ENCODE results near the gene DDX51. TPM values are rescaled to one million over a fixed set of nuclear protein-coding genes. Genes with fewer than 3 reads are reported as not detected.
"Not testable (repeated sequence)": the region's sequence is repeated elsewhere in the genome, so short reads cannot be mapped to it uniquely, and the experiment has no call there.

Gene DDX51
- polyA plus RNA-seq, 3 donors = 10.9 to 12.8 (median 11.7) TPM

DNA sequence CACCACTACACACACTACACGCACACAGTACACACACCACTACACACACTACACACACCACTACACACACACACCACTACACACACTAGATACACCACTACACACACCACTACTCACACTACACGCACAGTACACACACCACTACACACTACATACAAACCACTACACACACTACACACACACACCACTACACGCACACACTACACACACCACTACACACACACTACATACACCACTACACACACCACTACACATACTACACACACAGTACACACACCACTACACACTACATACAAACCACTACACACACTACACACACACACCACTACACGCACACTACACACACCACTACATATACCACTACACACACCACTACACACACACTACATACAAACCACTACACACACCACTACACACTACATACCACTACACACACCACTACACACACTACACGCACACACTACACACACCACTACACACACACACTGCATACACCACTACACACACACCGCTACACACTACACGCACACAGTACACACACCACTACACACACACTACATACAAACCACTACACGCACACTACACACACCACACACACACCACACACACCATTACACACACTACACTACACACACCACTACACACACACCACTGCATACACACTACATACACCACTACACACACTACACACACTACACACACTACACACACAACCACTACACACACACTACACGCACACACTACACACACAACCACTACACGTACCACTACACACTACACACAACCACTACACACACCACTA, 11.9 kb upstream of the DDX51 start:
- DNase-seq (ENCODE audit: low read depth in 3 of 3, low spot score in 2 of 3) = no peak

DNA sequence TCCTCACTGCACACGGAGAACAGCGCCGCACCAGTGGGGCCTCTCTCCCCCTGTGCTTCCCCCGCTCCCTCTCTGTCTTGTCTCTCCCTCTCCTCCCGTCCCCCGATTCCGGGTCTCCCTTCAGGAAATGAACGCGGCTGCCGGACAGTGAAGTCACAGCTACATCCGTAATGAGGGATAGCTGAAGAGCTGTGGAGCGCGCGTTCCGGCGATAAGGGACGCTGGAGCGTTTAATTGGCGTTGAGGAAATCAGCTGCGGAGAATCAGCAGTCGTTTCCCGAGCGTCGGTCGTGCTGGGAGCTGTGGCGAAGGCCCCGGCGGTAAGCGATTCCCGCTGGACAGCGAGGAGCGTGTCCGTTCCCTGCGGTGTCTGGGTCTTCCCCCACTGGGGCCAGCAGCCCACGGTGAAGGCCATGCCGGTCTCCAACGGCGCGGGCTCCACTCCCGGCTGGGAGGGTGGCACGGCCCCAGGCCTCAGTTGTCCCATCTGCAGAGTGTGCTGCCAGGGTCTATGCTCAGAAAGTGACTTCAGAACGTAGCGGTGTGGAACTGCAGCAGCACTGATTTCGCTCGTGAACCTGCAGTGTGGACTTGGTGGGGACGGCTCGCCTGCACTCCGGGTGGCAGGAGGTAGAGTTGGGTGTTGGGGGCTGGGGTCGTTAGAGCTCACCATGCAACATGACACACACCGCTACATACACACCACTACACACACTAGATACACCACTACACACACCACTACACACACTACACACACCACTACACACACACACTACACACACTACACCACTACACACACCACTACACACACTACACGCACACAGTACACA, 11.0 kb upstream of the DDX51 start:
- no peak for DNase-seq (ENCODE audit: low read depth in 3 of 3, low spot score in 2 of 3)

DNA sequence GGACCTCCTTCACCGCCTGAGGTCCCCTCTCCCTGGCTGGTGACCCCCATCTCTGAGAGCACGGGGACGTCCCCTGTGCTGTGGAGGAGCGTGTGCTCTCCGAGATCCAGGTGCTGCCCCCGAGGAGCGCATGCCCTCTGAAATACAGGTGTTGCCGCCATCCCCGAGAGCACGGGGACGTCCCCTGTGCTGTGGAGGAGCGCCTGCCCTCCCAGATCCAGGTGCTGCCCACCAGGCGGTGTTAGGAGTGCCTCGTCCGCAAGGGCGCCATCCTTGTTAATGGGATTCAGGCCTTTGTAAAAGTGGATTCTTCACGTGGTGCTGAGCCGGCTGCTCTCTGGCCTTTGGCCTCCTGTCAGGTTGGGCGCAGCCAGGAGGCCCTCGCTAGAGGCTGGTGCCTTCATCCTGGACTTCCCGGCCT, 10.2 kb upstream of the DDX51 start:
- DNase-seq (ENCODE audit: low read depth in 3 of 3, low spot score in 2 of 3) = no peak

DNA sequence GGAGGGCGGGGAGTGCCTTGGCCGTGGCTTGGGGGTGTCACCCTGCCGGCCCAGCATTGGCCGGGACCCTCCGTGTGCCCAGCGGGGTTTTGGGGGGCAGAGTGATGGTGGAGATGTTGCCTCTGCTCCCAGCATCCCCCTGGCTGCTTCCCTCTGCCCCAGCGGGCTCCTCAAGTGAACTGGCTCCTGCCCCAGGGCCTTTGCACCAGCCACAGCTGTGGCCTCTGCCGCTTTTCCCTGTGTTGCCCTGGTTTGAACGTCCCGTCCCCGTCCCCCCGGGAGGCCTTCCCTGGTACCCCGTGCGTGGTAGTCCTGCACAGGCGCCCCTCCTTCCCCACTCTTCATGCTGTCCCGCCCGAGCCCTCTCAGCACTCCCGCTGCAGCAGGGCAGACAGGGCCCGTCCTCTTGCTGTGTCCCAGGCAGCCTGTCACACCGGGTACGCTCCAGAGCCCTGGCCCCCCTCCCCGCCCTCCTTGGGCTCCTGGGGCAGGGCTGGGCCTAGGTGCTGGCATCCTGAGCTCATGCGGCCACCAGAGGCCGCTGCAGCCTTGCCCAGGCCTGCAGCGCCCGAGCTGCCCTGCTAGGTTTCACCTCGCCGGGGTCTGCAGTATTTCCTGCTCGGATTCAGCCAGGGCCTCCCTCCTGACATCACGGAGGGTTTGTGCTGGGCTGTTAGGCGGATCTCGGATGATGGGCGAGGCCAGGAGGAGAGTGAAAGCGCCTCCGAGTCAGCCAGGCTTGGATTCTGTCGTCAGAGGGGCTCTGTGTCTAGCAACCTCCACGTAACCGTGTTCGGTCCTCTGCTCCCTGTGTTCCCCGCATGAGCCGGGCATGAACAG, 9.6 kb upstream of the DDX51 start:
- peak; percentile 78 to 84 (median 79) for DNase-seq (ENCODE audit: low read depth in 3 of 3, low spot score in 2 of 3)

DNA sequence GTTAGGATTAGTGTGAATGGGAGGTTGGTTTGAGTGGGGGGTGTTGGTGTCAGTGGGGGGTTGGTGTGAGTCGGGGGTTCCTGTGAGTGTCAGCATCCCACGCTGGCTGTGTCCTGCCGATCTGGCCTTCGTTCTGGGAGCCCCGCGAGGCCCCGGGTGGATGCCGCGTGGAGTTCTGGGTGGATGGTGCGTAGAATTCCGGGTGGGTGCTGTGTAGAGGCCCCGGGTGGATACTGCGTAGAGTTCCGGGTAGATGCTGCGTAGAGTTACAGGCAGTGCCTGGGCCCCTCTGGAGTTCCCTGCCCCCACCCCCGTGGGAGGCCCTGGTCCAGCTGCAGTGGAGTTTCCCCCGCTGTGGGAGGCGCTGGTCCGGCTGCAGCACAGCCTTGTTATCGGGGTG, 8.8 kb upstream of the DDX51 start:
- no peak for DNase-seq (ENCODE audit: low read depth in 3 of 3, low spot score in 2 of 3)

DNA sequence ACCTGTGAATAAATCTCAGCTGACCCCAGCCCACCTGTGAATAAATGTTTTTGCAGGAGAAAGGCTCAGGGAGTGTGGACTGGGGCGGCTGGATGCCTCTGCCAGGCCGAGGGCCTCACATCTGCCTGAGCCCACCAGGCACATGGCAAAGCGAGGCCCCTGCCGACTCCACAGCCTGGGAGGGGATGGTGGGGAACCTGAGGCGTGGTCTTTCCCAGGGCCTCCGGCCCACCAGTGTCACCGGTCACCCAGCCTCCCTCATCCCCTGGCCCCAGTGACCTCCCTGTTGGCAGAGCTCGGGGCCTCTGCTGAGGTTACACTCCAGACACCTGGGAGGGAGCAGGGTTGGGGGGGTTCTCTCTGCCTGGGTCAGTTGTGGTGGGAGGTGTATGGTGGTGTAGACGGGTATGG, 8.3 kb upstream of the DDX51 start:
- no peak for DNase-seq (ENCODE audit: low read depth in 3 of 3, low spot score in 2 of 3)

DNA sequence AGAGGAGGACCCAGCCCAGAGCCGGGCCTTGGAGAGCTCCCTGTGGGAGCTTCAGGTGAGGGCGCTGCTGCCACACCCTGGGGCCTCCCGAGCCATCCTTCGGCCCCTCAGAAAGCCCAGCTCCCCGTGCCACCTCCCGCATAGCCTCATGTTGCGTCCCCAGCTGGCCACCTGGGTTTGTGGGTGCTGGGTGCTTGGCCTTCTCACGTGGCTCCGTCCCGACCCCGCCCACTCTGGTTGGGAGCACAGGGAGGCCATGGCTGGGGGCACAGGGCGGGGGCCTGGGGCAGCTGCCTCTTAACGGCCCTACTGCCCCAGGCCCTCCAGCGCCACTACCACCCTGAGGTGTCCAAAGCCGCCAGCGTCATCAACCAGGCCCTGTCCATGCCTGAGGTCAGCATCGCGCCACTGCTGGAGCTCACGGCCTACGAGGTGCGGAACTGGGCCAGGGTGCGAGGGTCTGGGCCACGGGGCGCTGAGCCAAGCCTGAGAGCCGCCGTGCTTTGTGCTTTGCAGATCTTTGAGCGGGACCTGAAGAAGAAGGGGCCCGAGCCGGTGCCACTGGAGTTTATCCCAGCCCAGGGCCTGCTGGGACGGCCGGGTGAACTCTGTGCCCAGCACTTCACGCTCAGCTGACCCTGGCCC, 7.8 kb upstream of the DDX51 start:
- DNase-seq (ENCODE audit: low read depth in 3 of 3, low spot score in 2 of 3) = no peak

DNA sequence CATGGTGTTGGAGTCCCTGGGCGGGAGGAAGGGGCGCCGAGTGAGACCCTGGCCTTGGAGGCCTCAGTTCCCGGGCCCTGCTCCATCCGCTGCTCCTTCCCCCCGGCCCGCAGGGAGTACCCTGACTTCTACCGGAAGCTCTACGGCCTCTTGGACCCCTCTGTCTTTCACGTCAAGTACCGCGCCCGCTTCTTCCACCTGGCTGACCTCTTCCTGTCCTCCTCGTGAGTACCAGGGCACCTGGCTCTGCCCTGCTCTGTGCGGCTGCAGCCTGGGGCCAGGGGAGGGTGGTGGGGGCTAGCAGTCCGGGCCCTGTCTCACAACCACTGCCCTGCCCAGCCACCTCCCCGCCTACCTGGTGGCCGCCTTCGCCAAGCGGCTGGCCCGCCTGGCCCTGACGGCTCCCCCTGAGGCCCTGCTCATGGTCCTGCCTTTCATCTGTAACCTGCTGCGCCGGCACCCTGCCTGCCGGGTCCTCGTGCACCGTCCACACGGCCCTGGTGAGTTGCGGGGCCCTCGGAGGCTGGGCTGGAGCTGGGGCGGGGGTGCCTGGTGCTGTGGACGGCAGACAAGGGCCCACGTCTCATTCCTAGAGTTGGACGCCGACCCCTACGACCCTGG, 7.1 kb upstream of the DDX51 start:
- DNase-seq (ENCODE audit: low read depth in 3 of 3, low spot score in 2 of 3) = no peak

DNA sequence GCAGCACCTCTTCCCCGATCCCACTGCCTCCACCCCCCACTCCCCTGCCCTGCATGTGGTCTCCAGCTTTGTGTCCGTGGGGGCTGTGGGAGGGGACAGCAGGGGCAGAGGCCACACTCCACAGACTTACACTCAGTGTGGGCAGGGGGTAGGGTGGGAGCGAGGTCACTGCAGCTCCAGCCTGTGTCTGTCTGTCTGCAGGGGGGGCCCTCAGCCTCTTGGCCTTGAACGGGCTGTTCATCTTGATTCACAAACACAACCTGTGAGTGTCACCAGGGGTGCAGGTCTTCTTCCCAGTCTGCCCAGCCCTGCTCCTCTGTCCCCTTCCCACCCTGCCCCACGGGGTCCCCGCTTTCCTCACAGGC, 6.6 kb upstream of the DDX51 start:
- no peak for DNase-seq (ENCODE audit: low read depth in 3 of 3, low spot score in 2 of 3)

DNA sequence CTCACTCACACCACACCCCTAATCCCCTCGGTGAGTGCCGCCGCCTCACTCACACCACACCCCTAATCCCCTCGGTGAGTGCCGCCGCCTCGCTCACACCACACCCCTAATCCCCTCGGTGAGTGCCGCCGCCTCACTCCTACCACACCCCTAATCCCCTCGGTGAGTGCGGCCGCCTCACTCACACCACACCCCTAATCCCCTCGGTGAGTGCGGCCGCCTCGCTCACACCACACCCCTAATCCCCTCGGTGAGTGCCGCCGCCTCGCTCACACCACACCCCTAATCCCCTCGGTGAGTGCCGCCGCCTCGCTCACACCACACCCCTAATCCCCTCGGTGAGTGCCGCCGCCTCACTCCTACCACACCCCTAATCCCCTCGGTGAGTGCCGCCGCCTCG, 5.4 kb upstream of the DDX51 start:
- not testable (repeated sequence) for DNase-seq (ENCODE audit: low read depth in 3 of 3, low spot score in 2 of 3)

DNA sequence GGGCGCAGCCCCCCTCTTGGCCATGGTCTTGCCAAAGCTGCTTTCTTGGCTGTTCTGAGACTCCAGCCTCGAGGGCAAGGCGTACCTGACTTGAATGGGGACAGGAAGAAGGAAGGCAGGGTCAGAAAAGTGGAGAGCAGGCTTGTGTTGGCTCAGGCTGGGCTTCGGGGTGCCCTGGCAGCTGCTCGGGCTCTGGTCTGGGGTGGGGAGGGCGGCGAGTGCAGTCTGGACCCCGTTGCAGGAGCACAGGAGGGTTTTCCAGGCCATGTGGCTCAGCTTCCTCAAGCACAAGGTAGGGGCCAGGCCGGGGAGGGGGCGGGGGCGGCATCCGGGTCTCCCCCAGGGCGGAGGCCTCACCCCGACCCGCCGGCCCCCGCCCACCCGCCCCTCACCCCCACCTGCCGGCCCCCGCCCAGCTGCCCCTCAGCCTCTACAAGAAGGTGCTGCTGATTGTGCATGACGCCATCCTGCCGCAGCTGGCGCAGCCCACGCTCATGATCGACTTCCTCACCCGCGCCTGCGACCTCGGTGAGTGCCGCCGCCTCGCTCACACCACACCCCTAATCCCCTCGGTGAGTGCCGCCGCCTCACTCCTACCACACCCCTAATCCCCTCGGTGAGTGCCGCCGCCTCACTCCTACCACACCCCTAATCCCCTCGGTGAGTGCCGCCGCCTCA, 4.4 kb upstream of the DDX51 start:
- no peak for DNase-seq (ENCODE audit: low read depth in 3 of 3, low spot score in 2 of 3)

DNA sequence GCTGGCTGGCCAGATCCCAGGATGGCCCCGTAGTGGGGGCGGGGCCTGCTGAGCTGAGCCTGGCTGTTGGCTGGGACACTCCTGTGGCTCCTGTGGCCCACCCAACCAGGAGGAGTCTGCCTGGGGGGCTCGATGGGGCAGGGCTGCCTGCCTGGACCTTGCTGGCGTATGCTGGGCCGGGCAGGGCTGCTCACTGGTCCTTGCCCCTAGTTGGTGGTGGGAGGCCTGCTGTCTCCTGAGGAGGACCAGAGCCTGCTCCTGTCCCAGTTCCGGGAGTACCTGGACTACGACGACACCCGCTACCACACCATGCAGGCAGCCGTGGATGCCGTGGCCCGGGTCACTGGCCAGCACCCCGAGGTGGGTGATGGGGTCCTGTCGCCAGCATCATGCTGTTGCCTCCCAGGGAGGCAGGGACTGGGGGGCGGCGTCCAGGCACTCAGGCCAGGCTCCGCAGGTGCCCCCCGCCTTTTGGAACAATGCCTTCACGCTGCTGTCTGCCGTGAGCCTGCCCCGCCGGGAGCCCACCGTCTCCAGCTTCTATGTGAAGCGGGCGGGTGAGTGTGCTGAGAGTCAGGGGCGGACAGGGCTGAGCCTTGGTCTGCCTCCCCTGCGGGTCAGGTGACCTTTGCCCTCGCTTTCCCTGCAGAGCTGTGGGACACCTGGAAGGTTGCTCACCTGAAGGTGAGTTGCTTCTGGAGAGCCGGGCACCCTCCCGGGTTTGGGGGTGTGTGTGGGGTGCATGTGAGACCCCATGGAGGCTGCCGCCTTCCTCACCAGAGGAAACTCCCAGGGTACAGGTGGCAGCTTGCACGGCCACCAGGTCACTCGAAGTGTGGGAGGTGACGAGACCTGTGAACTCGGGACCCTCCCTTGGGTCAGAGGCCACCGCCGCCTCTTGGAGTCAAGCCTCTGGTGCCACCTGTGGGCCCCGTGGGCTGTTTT, 3.6 kb upstream of the DDX51 start:
- DNase-seq (ENCODE audit: low read depth in 3 of 3, low spot score in 2 of 3) = no peak

DNA sequence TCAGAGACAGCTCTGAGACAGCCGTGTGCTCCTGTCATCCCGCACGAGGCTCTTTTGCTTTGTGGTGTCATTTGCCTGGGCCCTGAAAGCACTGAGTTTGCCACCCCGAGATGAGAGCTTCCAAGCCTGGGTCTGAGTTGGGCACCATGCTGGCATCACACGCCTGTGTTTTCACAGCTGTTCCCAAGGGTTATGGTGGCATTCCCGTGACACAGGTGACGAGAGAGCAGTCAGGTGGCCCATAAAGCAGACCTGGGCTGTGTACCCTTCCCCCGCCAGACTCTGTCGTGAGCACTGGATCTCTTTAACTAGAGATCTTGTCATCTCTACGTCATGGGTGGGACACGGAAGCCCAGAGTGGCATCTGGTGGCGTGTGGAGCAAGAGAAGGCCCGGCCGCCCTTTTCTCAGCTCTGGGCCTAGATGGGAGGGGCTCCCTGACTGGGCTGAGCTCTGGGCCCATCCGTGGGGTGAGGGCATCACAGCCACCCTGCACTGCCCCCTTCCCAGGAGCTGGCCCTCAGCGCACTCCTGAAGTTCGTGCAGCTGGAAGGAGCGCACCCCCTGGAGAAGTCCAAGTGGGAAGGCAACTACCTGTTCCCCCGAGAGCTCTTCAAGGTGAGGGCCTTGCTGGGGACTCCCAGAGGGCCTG, 2.8 kb upstream of the DDX51 start:
- DNase-seq (ENCODE audit: low read depth in 3 of 3, low spot score in 2 of 3) = no peak

DNA sequence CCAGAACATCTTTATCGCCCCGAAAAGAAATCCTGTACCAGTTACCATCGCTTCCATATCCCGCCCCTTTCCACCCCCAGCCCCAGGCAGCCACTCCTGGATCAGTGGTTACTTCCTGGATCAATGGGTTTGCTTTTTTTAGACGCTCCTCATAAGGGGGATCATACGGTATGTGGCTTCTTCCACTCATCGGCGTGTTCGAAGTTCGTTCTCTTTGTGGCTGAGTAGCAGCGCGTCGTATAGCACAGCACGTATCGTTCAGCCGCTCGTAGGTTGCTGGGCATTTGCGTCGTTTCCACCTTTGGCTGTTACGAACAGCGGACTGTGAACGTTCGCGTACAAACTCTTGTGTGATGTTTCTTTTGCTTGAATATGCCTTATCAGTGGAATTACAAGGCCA, 2.0 kb upstream of the DDX51 start:
- DNase-seq (ENCODE audit: low read depth in 3 of 3, low spot score in 2 of 3) = no peak

DNA sequence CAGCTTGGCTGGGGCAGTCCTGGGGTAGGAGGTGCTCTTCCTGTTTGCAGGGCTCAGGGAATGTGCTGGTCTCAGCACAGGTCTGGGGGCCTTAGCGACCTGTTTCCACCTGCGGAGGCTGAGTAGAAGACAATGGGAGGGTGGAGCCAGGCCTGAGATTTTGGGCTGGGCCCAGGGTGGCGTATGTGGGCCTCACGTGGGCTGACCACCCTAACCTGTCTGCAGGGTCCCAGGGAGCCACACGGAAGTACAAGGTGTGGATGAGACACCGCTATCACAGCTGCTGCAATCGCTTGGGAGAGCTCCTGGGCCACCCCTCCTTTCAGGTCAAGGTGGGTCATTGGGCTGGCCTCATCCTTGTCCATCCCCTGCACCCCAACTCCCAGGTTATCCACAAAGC, 1.2 kb upstream of the DDX51 start:
- DNase-seq (ENCODE audit: low read depth in 3 of 3, low spot score in 2 of 3) = no peak

DNA sequence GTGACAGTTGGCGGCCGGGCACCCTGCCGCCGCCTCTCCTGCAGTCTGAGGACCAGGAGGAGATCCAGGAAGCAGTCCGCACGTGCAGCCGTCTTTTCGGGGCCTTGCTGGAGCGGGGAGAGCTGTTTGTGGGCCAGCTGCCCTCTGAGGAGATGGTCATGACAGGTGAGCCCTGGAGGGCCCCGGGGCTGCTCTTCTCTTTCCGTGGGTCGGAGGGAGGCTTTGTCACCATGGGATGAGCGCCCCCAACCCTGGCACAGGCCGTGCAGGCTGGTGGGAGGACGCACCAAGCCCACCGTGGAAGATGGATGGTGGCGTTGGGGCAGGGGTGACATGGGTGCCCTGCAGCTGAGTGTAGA, 670 bp upstream of the DDX51 start:
- DNase-seq (ENCODE audit: low read depth in 3 of 3, low spot score in 2 of 3) = no peak

DNA sequence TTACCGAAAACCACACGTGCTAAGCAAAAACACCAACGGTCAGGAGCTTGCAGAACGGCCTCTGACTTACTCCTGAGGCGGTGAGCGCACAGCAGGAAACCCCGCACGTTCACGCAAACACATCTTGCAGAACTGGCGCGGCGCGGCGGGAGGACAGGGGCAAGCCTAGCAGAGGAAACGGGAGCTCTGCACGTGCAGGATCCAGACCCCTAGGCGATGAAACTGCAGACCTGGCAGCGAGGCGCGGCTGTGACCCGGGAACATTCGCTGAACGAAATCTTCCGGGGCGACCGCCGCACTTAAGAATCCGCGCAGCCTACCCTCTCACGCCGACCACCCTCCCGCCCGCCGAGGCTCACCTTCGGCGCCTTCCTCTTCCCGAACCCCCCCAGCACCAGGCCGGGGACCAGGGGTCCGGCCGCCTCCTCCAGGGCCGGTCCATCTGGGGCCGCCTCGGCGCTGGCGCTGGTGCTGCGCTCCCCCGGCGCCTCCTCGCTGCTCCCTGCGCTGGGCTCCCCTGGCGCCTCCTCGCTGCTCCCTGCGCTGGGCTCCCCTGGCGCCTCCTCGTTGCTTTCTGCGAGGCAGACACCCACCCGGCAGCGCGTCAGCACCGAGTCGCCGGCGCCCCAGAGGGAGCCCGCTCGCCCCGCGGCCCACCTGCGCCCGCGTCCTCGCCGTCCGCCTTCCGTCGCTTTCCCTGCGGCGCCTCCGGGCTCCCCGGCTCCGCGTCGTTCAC, 615 bp downstream of the DDX51 start:
- DNase-seq (ENCODE audit: low read depth in 3 of 3, low spot score in 2 of 3) = no peak
